ENCODE results near the gene RRP9.

The RRP9 gene

GRCh38 chr3:51941463-51941797 lies 274 bp downstream of the RRP9 start:
- no peaks in the 10 kb centered on the region for H3K27me3 Mint-ChIP-seq
- H3K9me3 Mint-ChIP-seq: no peaks in the 10 kb centered on the region
- peaks cover 32% of the 10 kb centered on the region for H3K4me1 Mint-ChIP-seq
- no peak for DNase-seq
- ATAC-seq: no peak
- peaks cover 21% of the 10 kb centered on the region for H3K36me3 Mint-ChIP-seq (ENCODE audit: low read depth)
- peak overlapping the region; percentile 79 for H3K4me3 Mint-ChIP-seq
- H3K27ac Mint-ChIP-seq: peak overlapping the region; percentile 63

DNA sequence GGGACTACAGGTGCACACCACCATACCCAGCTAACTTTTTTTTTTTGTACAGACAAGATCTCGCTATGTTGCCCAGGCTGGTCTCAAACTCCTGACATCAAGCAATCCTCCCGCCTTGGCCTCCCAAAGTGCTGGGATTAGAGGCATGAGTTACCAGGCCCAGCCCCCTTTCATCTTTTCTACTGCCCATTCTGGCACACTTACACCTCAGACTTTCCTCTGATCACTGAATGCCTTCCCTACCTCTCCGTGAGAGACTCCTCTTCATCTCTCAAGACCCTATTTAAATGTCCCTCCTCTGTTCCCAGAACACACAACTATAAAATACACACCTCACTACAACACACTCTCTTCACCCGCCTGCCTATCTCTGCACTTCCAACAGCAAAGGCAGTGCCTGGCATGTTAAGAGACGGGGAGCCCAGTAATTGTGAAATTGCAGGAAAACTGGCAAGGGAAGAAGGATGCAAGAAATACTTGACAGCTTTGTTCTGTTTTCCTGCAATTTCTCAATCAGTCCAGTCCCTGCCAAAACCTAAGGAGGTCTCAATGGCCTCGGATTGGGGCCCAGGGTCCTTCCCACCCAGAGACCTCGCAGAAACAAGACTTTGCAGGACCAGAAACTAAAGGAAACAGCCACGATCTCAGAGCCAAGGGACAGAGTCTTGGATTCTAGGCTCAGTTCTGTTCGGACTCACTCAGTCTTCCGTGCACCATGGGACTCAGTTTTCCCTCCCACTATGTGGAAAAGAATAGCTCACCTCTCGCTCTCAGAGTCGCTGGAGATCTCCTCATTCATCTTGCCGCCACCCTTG lies 849 bp downstream of the RRP9 start:
- DNase-seq (no peak), ATAC-seq (no peak)
- H3K4me1 Mint-ChIP-seq: peaks cover 32% of the 10 kb centered on the region
- peaks cover 21% of the 10 kb centered on the region for H3K36me3 Mint-ChIP-seq (ENCODE audit: low read depth)
- peak overlapping the region; percentile 79 for H3K4me3 Mint-ChIP-seq
- no peaks in the 10 kb centered on the region for H3K9me3 Mint-ChIP-seq
- H3K27ac Mint-ChIP-seq: peak overlapping the region; percentile 63
- no peaks in the 10 kb centered on the region for H3K27me3 Mint-ChIP-seq

DNA sequence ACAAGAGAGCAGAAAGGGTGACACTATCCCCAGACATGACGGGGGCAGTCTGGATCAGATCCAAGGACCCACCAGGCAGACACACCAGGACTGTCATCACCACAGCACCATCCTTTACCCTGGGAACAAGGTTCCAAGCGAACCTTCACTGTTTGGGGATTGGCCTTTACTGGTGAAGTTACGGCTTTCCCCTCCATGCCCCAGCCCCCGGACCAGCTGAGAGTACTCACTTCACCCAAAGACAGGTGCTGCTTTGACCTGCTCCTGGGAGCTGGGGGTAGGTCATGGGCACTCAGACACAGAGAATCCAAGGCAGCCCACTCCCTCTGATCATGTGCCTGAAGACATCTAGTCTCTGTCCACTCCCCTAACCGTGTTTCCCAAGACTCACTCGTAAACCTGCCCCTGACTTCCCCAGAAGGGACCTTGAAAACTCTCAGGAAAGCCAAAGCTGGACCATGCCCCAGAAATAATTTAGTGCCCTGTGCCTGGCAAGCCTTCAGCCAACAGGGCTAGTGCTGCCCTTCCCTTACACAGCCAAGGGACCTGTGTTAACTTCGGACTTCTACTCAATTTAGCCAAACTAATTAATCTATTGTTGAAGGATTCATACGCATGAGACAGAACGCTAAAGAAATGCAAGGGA lies 2.8 kb downstream of the RRP9 start:
- no peaks in the 10 kb centered on the region for H3K9me3 Mint-ChIP-seq
- peaks cover 32% of the 10 kb centered on the region for H3K4me1 Mint-ChIP-seq
- peaks cover 26% of the 10 kb centered on the region for H3K36me3 Mint-ChIP-seq (ENCODE audit: low read depth)
- H3K27ac Mint-ChIP-seq: peak overlapping the region; percentile 17
- no peaks in the 10 kb centered on the region for H3K27me3 Mint-ChIP-seq
- ATAC-seq (no peak), DNase-seq (no peak)
- peak overlapping the region; percentile 18 for H3K4me3 Mint-ChIP-seq

- H3K4me3 Mint-ChIP-seq: no peak overlapping the region
- H3K9me3 Mint-ChIP-seq: no peaks in the 10 kb centered on the region
- DNase-seq (no peak), ATAC-seq (no peak)
- no peak overlapping the region for H3K27ac Mint-ChIP-seq
- H3K27me3 Mint-ChIP-seq: no peaks in the 10 kb centered on the region
- peaks cover 28% of the 10 kb centered on the region for H3K4me1 Mint-ChIP-seq
- peaks cover 31% of the 10 kb centered on the region for H3K36me3 Mint-ChIP-seq (ENCODE audit: low read depth)
Measured at GRCh38 chr3:51937611-51938450, 3.9 kb downstream of the RRP9 start.

GRCh38 chr3:51937014-51937413 lies 4.7 kb downstream of the RRP9 start:
- ATAC-seq: no peak
- peaks cover 23% of the 10 kb centered on the region for H3K4me1 Mint-ChIP-seq
- no peaks in the 10 kb centered on the region for H3K9me3 Mint-ChIP-seq

GRCh38 chr3:51935886-51936755 lies 5.6 kb downstream of the RRP9 start:
- Mint-ChIP-seq H3K27me3 (no peaks in the 10 kb centered on the region), H3K4me3 (no peak overlapping the region), H3K4me1 (peaks cover 23% of the 10 kb centered on the region), H3K36me3 (ENCODE audit: low read depth) (peaks cover 39% of the 10 kb centered on the region), H3K9me3 (no peaks in the 10 kb centered on the region), H3K27ac (no peak overlapping the region)
- DNase-seq (no peak), ATAC-seq (no peak)

More at GRCh38 chr3:51937014-51937413, 4.7 kb downstream of the RRP9 start:
- no peak for DNase-seq
- H3K36me3 Mint-ChIP-seq (ENCODE audit: low read depth): peaks cover 33% of the 10 kb centered on the region
- H3K27me3 Mint-ChIP-seq: no peaks in the 10 kb centered on the region
- no peak overlapping the region for H3K27ac Mint-ChIP-seq
- no peak overlapping the region for H3K4me3 Mint-ChIP-seq

GRCh38 chr3:51934991-51935885 lies 6.5 kb downstream of the RRP9 start:
- Mint-ChIP-seq H3K4me1 (peaks cover 15% of the 10 kb centered on the region), H3K27me3 (no peaks in the 10 kb centered on the region), H3K27ac (no peak overlapping the region), H3K9me3 (no peaks in the 10 kb centered on the region), H3K4me3 (no peak overlapping the region), H3K36me3 (ENCODE audit: low read depth) (peaks cover 40% of the 10 kb centered on the region)
- ATAC-seq: no peak
- no peak for DNase-seq

DNA sequence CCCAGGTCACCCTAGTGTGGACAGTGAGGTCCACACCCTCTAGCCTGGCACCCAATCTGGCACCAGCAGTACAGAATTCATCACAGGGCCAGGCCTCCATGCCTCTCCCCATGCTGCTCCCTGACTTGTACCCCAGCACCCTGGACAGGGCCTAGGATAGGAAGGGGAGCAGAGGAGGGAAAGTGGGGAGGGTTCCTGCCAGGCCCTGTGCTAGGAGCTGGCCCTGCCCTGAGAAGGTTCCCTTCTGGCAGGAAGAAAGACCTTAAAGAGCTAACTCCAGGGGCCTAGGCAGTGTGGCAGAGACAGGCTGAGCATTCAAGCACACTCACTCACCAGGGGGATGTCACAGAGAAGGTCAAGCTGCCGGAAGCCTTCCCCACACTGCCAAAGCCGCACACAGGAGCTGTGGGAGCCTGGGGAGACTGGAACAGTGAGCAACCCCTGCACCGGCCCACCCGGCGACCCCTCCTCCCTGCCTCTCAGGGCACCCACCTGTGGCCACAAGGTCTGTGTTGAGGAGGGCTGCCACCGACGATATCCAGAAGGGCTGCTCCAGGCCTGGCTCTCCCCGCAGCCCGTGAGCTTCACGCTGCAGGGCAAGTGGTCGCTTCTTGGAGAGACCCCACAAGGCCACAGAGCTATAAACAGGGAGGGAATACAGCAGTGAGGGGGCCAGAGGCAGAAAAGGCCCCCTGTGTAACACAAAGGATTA lies 7.4 kb downstream of the RRP9 start:
- no peaks in the 10 kb centered on the region for H3K9me3 Mint-ChIP-seq
- H3K36me3 Mint-ChIP-seq (ENCODE audit: low read depth): peaks cover 40% of the 10 kb centered on the region
- no peak overlapping the region for H3K4me3 Mint-ChIP-seq
- H3K4me1 Mint-ChIP-seq: peaks cover 6% of the 10 kb centered on the region
- DNase-seq (no peak), ATAC-seq (no peak)
- no peak overlapping the region for H3K27ac Mint-ChIP-seq
- H3K27me3 Mint-ChIP-seq: no peaks in the 10 kb centered on the region

DNA sequence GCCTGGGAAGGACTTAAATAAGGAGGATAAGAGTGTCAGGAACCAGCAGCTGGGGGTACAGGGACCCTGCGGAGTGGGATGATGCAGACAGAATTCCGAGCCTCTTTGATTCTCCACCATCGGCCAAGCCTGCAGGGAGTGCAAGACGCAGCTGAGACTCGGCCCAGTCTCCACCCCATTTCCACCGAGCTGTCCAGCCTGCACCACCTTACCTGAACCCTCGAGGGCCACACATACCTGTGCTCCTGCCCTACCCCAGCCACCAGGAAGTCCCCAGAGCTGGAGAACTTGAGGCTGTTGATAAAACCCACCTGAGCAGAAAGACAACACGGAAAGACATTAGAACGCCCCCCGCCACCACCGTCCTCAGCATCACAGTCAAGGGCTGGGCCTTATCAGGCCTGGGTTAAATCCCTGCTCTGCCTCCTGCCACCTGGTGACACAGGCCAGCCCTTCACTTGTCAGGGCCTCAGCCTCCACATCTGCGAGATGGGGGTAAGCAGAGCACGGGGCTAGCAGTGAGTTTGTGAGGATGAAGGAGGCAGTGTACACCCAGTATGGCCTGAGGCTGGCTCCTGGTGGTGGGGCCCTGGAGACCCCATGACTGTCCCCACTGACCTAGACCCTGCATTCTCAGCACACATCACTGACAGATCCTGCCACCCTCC lies 8.1 kb downstream of the RRP9 start:
- no peak for ATAC-seq
- no peaks in the 10 kb centered on the region for H3K27me3 Mint-ChIP-seq
- peaks cover 36% of the 10 kb centered on the region for H3K36me3 Mint-ChIP-seq (ENCODE audit: low read depth)
- no peaks in the 10 kb centered on the region for H3K9me3 Mint-ChIP-seq
- no peak overlapping the region for H3K27ac Mint-ChIP-seq
- DNase-seq: no peak
- H3K4me1 Mint-ChIP-seq: peaks cover 3% of the 10 kb centered on the region
- no peak overlapping the region for H3K4me3 Mint-ChIP-seq

GRCh38 chr3:51932471-51933370 lies 9.0 kb downstream of the RRP9 start:
- no peaks in the 10 kb centered on the region for H3K9me3 Mint-ChIP-seq
- peaks cover 33% of the 10 kb centered on the region for H3K36me3 Mint-ChIP-seq (ENCODE audit: low read depth)
- H3K27ac Mint-ChIP-seq: no peak overlapping the region

GRCh38 chr3:51931756-51932155 lies 9.9 kb downstream of the RRP9 start:
- H3K4me1 Mint-ChIP-seq: no peaks in the 10 kb centered on the region
- DNase-seq: no peak
- H3K27me3 Mint-ChIP-seq: no peaks in the 10 kb centered on the region
- H3K4me3 Mint-ChIP-seq: no peak overlapping the region
- no peak overlapping the region for H3K27ac Mint-ChIP-seq
- no peaks in the 10 kb centered on the region for H3K9me3 Mint-ChIP-seq
- H3K36me3 Mint-ChIP-seq (ENCODE audit: low read depth): peaks cover 26% of the 10 kb centered on the region
- no peak for ATAC-seq

More at GRCh38 chr3:51932471-51933370, 9.0 kb downstream of the RRP9 start:
- no peaks in the 10 kb centered on the region for H3K27me3 Mint-ChIP-seq
- H3K4me1 Mint-ChIP-seq: no peaks in the 10 kb centered on the region
- H3K4me3 Mint-ChIP-seq: no peak overlapping the region
- DNase-seq: no peak
- no peak for ATAC-seq

DNA sequence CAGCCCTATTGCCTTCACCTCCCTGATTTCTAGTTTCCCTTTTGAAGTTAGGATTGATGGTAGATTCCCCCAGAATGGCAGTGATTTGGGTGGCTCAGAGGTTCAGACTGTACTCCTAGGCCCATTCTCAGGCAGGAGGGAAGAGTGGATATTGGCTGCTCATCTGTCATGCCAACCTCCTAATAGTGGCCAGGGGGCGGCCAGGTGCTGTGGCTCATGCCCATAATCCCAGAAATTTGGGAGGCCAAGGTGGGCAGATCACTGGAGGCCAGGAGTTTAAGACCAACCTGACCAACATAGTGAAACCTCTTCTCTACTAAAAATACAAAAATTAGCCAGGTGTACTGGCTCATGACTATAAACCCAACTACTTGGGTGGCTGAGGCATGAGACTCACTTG lies 11.3 kb downstream of the RRP9 start:
- Mint-ChIP-seq H3K4me3 (no peak overlapping the region), H3K36me3 (ENCODE audit: low read depth) (peaks cover 26% of the 10 kb centered on the region), H3K9me3 (no peaks in the 10 kb centered on the region), H3K27me3 (no peaks in the 10 kb centered on the region), H3K4me1 (no peaks in the 10 kb centered on the region), H3K27ac (no peak overlapping the region)
- DNase-seq (no peak), ATAC-seq (no peak)
